Muscle layer of colon (tissue), 2 donors: ENCODE measurements around the gene FLT1.

ENCODE experiments used
- H3K27ac ChIP-seq: one replicate; pipeline ENCODE4 v1.7.0; 2013; ENCODE audit warnings: low read depth, mild to moderate bottlenecking, low read length, moderate library complexity
- H3K27me3 ChIP-seq, 2 donors: one replicate each; pipeline ENCODE4 v1.7.0; 2013; ENCODE audit warnings: low read length in 2 of 2, mild to moderate bottlenecking in 2 of 2; ENCODE audit not compliant: insufficient read depth in 2 of 2, control insufficient read depth in 1 of 2
- H3K36me3 ChIP-seq: one replicate; pipeline ENCODE4 v1.7.0; 2013; ENCODE audit warnings: mild to moderate bottlenecking, low read length; ENCODE audit not compliant: insufficient read depth
- H3K4me1 ChIP-seq: one replicate; pipeline ENCODE4 v1.7.0; 2013; ENCODE audit warnings: mild to moderate bottlenecking, low read length; ENCODE audit not compliant: insufficient read depth
- H3K4me3 ChIP-seq, 2 donors: one replicate each; pipeline ENCODE4 v1.7.0; 2013; ENCODE audit warnings: low read length in 2 of 2, low read depth in 1 of 2, mild to moderate bottlenecking in 1 of 2, moderate library complexity in 1 of 2
- H3K9ac ChIP-seq: one replicate; pipeline ENCODE4 v1.7.0; 2013; ENCODE audit warnings: low read length
- H3K9me3 ChIP-seq: one replicate; pipeline ENCODE4 v1.7.0; 2013; ENCODE audit warnings: mild to moderate bottlenecking, low read length
- donor health status: abdominal sarcoma.
- donor health status: Adenocarcinoma of cecum.

Gene FLT1

DNA sequence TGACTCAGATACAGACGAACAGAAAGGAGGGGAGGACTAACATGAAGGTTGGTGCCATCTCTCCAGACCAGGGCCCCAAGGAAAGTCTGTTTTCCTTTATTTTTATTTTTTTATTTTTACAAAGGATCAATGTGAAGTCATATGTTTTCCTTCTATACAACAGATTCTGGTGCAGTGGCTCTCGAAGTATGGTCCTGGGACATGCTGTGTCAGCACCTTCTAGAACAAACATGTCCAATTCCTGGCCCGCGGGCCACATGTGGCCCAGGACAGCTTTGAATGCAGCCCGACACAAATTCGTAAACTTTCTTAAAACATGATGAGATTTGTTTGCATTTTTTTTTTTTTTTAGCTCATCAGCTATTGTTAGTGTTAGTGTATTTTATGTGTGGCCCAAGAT lies 174.7 kb downstream of the FLT1 start:
- H3K27ac ChIP-seq: no peak overlapping the region
- H3K4me3 ChIP-seq: no peak overlapping the region
- no peak overlapping the region for H3K9ac ChIP-seq
- H3K9me3 ChIP-seq: no peaks in the 10 kb centered on the region
- H3K36me3 ChIP-seq: no peaks in the 10 kb centered on the region
- H3K27me3 ChIP-seq: no peaks in the 10 kb centered on the region
- no peaks in the 10 kb centered on the region for H3K4me1 ChIP-seq

DNA sequence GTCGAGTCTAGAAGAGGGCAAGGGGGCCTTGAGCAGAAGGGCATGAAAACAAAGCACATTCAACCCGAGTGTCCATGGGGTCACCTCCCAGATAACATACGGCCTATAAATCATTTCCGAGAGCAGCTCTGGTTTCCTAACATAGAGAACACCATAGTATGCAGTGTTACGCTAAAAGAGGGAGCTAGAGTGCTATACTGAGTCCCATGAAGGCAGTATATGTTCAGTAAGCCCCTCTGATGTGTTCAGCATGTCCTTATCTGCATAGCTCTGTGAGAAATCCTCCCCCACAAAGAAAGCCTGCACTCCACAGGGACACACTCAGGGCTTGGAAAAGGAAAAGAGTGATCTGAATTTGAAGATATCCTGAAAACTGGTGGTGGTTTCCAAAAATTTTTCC lies 175.4 kb downstream of the FLT1 start:
- H3K27me3 ChIP-seq: no peaks in the 10 kb centered on the region
- no peaks in the 10 kb centered on the region for H3K9me3 ChIP-seq
- no peak overlapping the region for H3K9ac ChIP-seq
- H3K4me3 ChIP-seq: no peak overlapping the region
- H3K27ac ChIP-seq: no peak overlapping the region
- H3K36me3 ChIP-seq: no peaks in the 10 kb centered on the region
- no peaks in the 10 kb centered on the region for H3K4me1 ChIP-seq

DNA sequence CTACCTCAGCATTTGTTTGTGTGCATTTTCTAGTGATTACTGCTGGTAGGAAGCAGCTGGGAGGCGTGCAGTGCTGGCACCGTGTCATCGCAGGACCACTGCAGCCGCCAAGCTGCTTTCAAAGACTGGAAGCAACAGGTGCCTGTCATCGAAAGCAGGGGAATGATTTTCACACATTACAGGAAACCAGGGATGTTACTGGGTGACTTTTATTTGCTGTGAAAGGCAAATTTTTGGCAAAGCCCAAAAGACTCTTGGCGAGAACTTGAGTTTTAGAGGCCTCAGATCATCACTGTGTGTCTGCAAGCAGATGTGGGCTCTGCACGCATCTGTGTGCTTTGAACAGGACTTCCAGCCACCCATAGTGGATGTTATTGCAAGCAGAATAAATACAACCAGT lies 176.4 kb downstream of the FLT1 start:
- Histone ChIP-seq H3K9me3 (no peaks in the 10 kb centered on the region), H3K9ac (no peak overlapping the region), H3K4me1 (no peaks in the 10 kb centered on the region), H3K4me3 (no peak overlapping the region), H3K36me3 (no peaks in the 10 kb centered on the region), H3K27me3 (no peaks in the 10 kb centered on the region), H3K27ac (no peak overlapping the region)

DNA sequence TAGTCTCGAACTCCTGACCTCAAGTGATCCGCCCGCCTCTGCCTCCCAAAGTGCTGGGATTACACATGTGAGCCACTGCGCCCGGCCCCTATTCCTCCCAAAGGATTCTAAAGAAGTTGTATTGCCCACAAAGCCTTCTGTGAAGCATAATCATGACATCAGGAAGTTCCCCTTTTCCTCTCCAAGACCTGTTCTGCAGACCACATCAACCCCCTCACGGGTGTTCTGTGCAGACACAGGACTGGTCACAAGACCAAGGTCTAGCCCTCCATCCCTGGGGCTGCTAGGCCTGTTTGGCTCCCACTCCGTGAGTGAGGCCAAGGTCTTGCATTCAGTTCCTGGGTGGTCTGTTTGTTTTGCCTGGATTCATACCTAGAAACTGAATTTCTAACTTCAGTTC lies 178.1 kb downstream of the FLT1 start:
- no peaks in the 10 kb centered on the region for H3K36me3 ChIP-seq
- no peak overlapping the region for H3K27ac ChIP-seq
- no peaks in the 10 kb centered on the region for H3K27me3 ChIP-seq
- H3K9me3 ChIP-seq: no peaks in the 10 kb centered on the region
- no peak overlapping the region for H3K4me3 ChIP-seq
- no peaks in the 10 kb centered on the region for H3K4me1 ChIP-seq
- H3K9ac ChIP-seq: no peak overlapping the region

DNA sequence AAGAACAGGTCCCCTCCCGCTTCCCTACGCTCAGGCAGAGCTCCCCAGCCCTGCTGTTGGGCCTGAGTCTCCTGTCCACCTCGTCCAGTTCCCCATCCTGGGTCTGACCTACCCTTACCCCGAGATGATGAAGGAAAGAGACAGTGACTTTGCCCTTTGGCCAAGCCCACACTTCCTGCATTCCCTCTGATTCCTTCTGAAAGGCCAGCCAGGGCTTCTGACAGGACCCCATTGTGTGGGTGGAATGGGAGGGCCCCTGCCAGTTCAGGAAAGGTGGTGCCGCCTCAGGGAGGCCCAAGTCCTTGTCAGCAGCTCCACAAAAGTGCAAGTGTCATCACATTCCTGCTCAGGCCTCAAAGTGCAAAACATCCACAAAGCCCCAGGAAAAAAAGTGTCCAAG lies 178.8 kb downstream of the FLT1 start:
- H3K9ac ChIP-seq: no peak overlapping the region
- H3K9me3 ChIP-seq: no peaks in the 10 kb centered on the region
- no peaks in the 10 kb centered on the region for H3K4me1 ChIP-seq
- no peak overlapping the region for H3K4me3 ChIP-seq
- no peaks in the 10 kb centered on the region for H3K36me3 ChIP-seq
- no peaks in the 10 kb centered on the region for H3K27me3 ChIP-seq
- no peak overlapping the region for H3K27ac ChIP-seq

DNA sequence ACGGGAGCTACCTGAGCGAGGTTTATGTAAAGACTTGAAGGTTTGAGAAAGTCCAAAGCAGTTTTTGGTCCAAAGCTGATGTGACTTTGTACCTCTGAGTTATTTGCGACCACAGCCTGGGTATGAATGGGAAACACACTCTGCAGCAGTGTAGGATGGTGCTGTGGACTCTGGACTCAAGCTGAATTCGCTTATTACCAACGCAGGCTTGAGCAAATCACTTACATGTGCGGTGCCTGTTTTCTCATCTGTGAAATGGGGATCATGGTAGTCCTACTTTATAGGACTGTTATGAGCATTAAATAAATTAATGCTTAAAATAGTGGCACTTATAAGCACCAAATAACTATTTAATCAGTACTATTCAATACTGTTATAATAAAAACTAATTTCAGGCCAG lies 180.0 kb downstream of the FLT1 start:
- no peak overlapping the region for H3K9ac ChIP-seq
- no peaks in the 10 kb centered on the region for H3K36me3 ChIP-seq
- H3K4me1 ChIP-seq: no peaks in the 10 kb centered on the region
- no peak overlapping the region for H3K27ac ChIP-seq
- H3K4me3 ChIP-seq: no peak overlapping the region
- no peaks in the 10 kb centered on the region for H3K9me3 ChIP-seq
- no peaks in the 10 kb centered on the region for H3K27me3 ChIP-seq

DNA sequence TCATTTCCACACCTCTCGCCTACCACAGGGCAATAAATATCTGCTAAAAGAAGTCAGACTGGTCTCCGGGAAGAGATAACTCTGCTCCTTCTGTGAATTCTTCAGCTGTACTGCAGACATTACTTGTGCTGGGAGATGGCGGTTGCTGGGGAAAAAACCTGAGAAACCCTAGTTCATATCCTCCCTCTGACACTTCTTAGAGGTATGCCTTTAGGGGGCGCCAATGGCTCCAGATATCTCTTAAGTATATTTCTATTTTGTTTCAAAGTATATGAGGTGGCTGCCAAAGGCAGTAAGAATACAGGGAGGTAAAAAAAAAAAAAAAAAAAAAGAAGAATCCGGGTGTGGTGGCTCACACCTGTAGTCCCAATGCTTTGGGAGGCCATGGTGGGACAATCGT lies 181.3 kb downstream of the FLT1 start:
- no peaks in the 10 kb centered on the region for H3K36me3 ChIP-seq
- H3K27ac ChIP-seq: no peak overlapping the region
- no peaks in the 10 kb centered on the region for H3K27me3 ChIP-seq
- no peaks in the 10 kb centered on the region for H3K9me3 ChIP-seq
- no peaks in the 10 kb centered on the region for H3K4me1 ChIP-seq
- no peak overlapping the region for H3K9ac ChIP-seq
- H3K4me3 ChIP-seq: no peak overlapping the region

DNA sequence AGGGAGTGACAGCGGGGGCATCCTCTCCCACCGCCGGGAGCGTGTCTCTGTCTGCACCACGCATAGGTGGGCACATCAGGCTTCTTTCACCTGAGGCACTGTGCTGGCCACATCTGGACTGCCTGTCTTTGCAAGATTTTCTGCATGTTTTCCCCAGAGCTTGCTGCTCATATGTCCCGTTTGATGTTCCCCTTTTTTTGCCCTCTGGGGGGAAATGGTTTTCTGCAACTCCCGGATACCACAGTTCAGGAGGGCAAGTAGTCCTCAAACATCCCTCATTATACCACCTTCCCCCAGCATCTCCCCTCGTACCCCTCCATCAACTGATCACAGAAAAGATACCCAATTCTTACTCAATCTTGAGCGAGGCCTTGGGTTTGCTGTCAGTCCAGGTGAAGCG lies 188.6 kb downstream of the FLT1 start:
- H3K27me3 ChIP-seq: no peaks in the 10 kb centered on the region
- H3K9ac ChIP-seq: no peak overlapping the region
- no peak overlapping the region for H3K4me3 ChIP-seq
- no peak overlapping the region for H3K27ac ChIP-seq
- no peaks in the 10 kb centered on the region for H3K9me3 ChIP-seq
- no peaks in the 10 kb centered on the region for H3K36me3 ChIP-seq
- H3K4me1 ChIP-seq: no peaks in the 10 kb centered on the region

DNA sequence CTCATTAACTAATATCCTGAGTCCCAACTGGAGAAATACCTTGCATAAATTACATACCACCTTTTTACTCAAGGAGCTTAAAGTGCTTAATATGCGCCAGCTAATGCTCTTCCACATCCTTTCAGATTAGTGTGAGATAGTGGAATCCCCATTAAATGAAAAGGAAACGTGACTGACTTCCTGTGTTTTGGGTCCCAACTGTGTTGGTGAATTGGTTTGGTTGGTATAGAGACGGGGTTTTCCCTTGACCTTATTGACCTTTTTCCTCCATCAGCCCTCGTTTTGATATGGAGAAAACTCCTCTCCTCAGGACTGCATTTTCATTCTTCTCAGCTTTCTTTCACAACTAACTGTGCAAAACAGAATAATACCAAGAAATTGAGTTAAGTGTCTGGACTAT lies 193.1 kb downstream of the FLT1 start:
- H3K27ac ChIP-seq: no peak overlapping the region
- H3K9me3 ChIP-seq: no peaks in the 10 kb centered on the region
- H3K27me3 ChIP-seq: no peaks in the 10 kb centered on the region
- H3K4me3 ChIP-seq: no peak overlapping the region
- H3K36me3 ChIP-seq: no peaks in the 10 kb centered on the region
- H3K9ac ChIP-seq: no peak overlapping the region
- no peaks in the 10 kb centered on the region for H3K4me1 ChIP-seq

DNA sequence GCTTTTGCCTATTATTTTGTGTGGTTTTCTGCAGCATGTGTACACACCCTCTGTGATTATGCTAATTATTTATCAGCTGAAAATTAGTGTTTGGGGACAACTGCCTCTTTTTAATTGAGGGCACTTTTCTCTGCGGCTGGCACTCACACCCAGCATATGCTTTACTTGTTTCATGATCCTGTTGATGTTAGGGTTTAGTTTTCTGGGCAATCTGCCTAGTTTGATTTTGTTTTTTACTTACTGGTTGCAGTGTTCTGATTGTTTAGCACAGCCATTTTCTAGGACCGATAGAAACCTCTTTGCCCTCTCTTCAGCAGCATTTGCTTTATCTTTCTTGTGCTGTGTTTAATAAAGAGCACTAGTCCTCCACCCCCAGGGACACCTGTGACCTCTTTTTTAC lies 195.0 kb downstream of the FLT1 start:
- no peaks in the 10 kb centered on the region for H3K9me3 ChIP-seq
- no peaks in the 10 kb centered on the region for H3K4me1 ChIP-seq
- no peak overlapping the region for H3K4me3 ChIP-seq
- H3K9ac ChIP-seq: no peak overlapping the region
- no peaks in the 10 kb centered on the region for H3K36me3 ChIP-seq
- no peaks in the 10 kb centered on the region for H3K27me3 ChIP-seq
- no peak overlapping the region for H3K27ac ChIP-seq

DNA sequence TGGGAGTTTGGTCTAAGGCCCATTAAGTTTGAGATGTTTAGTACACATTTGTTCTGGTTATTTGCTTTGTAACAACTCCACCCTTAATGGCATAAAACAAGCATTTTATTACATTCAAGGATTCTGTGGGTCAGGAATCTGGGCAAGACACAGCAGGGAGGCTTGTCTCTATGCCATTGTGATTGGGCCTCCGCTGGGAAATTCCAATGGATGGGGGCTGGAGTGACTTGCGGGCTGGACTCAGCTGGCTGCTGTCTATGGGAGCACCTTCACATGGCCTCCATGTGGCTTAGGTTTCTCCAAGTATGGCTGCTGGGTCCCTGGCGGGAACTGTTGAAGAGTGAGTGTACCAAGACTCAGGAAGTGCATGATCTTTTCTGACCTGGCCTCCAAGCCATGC lies 197.6 kb downstream of the FLT1 start:
- Histone ChIP-seq H3K4me3 (no peak overlapping the region), H3K9me3 (no peaks in the 10 kb centered on the region), H3K36me3 (peaks cover 8% of the 10 kb centered on the region), H3K27ac (no peak overlapping the region), H3K27me3 (no peaks in the 10 kb centered on the region), H3K4me1 (no peaks in the 10 kb centered on the region), H3K9ac (no peak overlapping the region)

DNA sequence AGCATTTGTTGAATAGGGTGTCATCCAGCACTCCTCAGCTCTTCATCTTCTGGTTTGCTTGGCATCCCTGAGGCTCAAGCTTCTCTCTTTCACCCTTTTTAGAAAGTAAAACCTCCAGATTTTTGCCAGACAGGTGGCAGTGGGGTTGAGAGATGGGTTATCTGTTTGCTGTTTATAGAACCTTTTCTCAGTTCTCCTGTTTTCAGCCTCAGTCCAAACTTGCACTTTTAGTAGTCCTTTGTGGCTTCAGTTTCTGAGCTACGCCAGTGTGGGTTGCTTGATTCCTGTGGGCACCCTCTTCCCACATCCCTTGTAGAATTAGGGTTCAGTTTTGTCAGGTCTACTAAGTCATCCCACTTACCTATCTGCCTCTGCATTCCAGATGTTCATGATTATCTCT lies 208.7 kb downstream of the FLT1 start:
- Histone ChIP-seq H3K36me3 (peaks cover 39% of the 10 kb centered on the region), H3K27me3 (no peaks in the 10 kb centered on the region), H3K4me1 (no peaks in the 10 kb centered on the region), H3K9ac (no peak overlapping the region), H3K4me3 (no peak overlapping the region), H3K27ac (no peak overlapping the region), H3K9me3 (no peaks in the 10 kb centered on the region)
